Measurements from ENCODE around the gene TEAD1. TPM values are rescaled to one million over a fixed set of nuclear protein-coding genes. Genes with fewer than 3 reads are reported as not detected.
A peak's percentile ranks its signal among the peaks of the same experiment; 100 is the strongest.

The TEAD1 gene
- total RNA-seq, 1 donor from 2014 or later = 88.1 TPM

- Histone ChIP-seq H3K36me3 (ENCODE audit: control insufficient read depth, insufficient read depth, low read length) (no peaks in the 10 kb centered on the region), H3K27me3 (ENCODE audit: control insufficient read depth, insufficient read depth, low read length) (no peaks in the 10 kb centered on the region), H3K4me3 (ENCODE audit: low read depth, low read length) (no peak overlapping the region)
- no peak for DNase-seq (ENCODE audit: low read depth)
- TF ChIP-seq CTCF (IDR thresholded peaks at IDR 0.05; ENCODE audit: insufficient read depth, low read length, poor library complexity, severe bottlenecking) = no peak
These were observed 185.8 kb downstream of the TEAD1 start for GRCh38 chr11:12859872-12860657.

- H3K4me3 ChIP-seq (ENCODE audit: low read depth, low read length) = no peak overlapping the region
- TF ChIP-seq CTCF (IDR thresholded peaks at IDR 0.05; ENCODE audit: insufficient read depth, low read length, poor library complexity, severe bottlenecking) = no peak
- DNase-seq (ENCODE audit: low read depth) = no peak
- no peaks in the 10 kb centered on the region for H3K27me3 ChIP-seq (ENCODE audit: control insufficient read depth, insufficient read depth, low read length)
- H3K36me3 ChIP-seq (ENCODE audit: control insufficient read depth, insufficient read depth, low read length) = no peaks in the 10 kb centered on the region
These were observed 186.6 kb downstream of the TEAD1 start for GRCh38 chr11:12860827-12861226.

GRCh38 chr11:12862696-12863469 lies 188.7 kb downstream of the TEAD1 start:
- Histone ChIP-seq H3K4me3 (ENCODE audit: low read depth, low read length) (no peak overlapping the region), H3K36me3 (ENCODE audit: control insufficient read depth, insufficient read depth, low read length) (no peaks in the 10 kb centered on the region), H3K27me3 (ENCODE audit: control insufficient read depth, insufficient read depth, low read length) (no peaks in the 10 kb centered on the region)
- no peak for TF ChIP-seq CTCF (IDR thresholded peaks at IDR 0.05; ENCODE audit: insufficient read depth, low read length, poor library complexity, severe bottlenecking)
- DNase-seq (ENCODE audit: low read depth) = peak; percentile 61

- no peaks in the 10 kb centered on the region for H3K27me3 ChIP-seq (ENCODE audit: control insufficient read depth, insufficient read depth, low read length)
- H3K4me3 ChIP-seq (ENCODE audit: low read depth, low read length) = no peak overlapping the region
- TF ChIP-seq CTCF (IDR thresholded peaks at IDR 0.05; ENCODE audit: insufficient read depth, low read length, poor library complexity, severe bottlenecking) = no peak
- DNase-seq (ENCODE audit: low read depth) = no peak
- no peaks in the 10 kb centered on the region for H3K36me3 ChIP-seq (ENCODE audit: control insufficient read depth, insufficient read depth, low read length)
These were observed 189.4 kb downstream of the TEAD1 start for GRCh38 chr11:12863605-12864121.

- DNase-seq (ENCODE audit: low read depth) = peak; percentile 76
- TF ChIP-seq CTCF (IDR thresholded peaks at IDR 0.05; ENCODE audit: insufficient read depth, low read length, poor library complexity, severe bottlenecking) = no peak
- H3K27me3 ChIP-seq (ENCODE audit: control insufficient read depth, insufficient read depth, low read length) = no peaks in the 10 kb centered on the region
- H3K4me3 ChIP-seq (ENCODE audit: low read depth, low read length) = no peak overlapping the region
- H3K36me3 ChIP-seq (ENCODE audit: control insufficient read depth, insufficient read depth, low read length) = no peaks in the 10 kb centered on the region
These were observed 190.3 kb downstream of the TEAD1 start for GRCh38 chr11:12864316-12865156.
